Psoas muscle (tissue), 8 donors: ENCODE measurements around the gene ST6GALNAC3. TPM values are rescaled to one million over a fixed set of nuclear protein-coding genes. Genes with fewer than 3 reads are reported as not detected.

Experiments used
- ATAC-seq, 4 donors: fragments of 200-7000 bp; cut with Tn5 transposase; one replicate each; pipeline ENCODE4 v1.9.1; 2020; ENCODE audit warnings: moderate library complexity in 3 of 4, mild to moderate bottlenecking in 2 of 4
- DNase-seq, 2 donors: peaks; one replicate each; pipeline ENCODE4 v3.0.0-alpha.2; 2020
- H3K27ac ChIP-seq: fragments of 200-600 bp; one replicate; pipeline ENCODE4 v1.8.0; 2022
- H3K27me3 ChIP-seq, 3 donors: fragments of 200-600 bp in 1 of 3; one replicate each; pipeline versions ENCODE4 v1.6.1 to v1.8.0; 2013 to 2022; ENCODE audit warnings: low read length in 2 of 3, mild to moderate bottlenecking in 2 of 3, moderate library complexity in 1 of 3; ENCODE audit not compliant: insufficient read depth in 3 of 3
- H3K36me3 ChIP-seq, 2 donors: fragments of 200-600 bp in 1 of 2; one replicate each; pipeline versions ENCODE4 v1.6.1 to v1.8.0; 2013 to 2022; ENCODE audit warnings: low read depth in 1 of 2, mild to moderate bottlenecking in 1 of 2, moderate library complexity in 1 of 2; ENCODE audit not compliant: insufficient read depth in 1 of 2
- H3K4me1 ChIP-seq: fragments of 200-600 bp; one replicate; pipeline ENCODE4 v1.8.0; 2022
- H3K4me3 ChIP-seq: fragments of 200-600 bp; one replicate; pipeline ENCODE4 v1.8.0; 2022; ENCODE audit warnings: mild to moderate bottlenecking
- H3K9me3 ChIP-seq: fragments of 200-600 bp; one replicate; pipeline ENCODE4 v1.8.0; 2022
- CTCF ChIP-seq: fragments of 200-600 bp; IDR thresholded peaks from one replicate; pipeline ENCODE4 v1.8.0; 2022; ENCODE audit warnings: antibody characterized with exemption
- WGBS, 3 donors: extraction: QIAGEN DNeasy Blood & Tissue Kit; methylation state at CpG; one replicate each; pipeline versions ENCODE4 v1.1.6 to v1.1.7; 2013; 5-methylcytosine and 5-hydroxymethylcytosine counted together
- intact Hi-C, 2 donors: fragments of 100-400 bp; cut with DNase I; formaldehyde crosslinking; loops; one replicate each; pipeline versions ENCODE4 v1.11.0 to v1.14.2; 2022
- polyA plus RNA-seq, 3 donors: library from polyadenylated mRNA; stranded (reverse); fragments of 200-250 nt; gene quantifications; one replicate each; pipeline ENCODE4 v1.2.3, GENCODE V29; 2013
- total RNA-seq, 4 donors: library from RNA; stranded (reverse); fragmentation: NEBNext Ultra II Directional in 2 of 4; extraction: Animal tissue kit (Norgen Biotek cat#: 25700) in 2 of 4; gene quantifications; one replicate each; pipeline versions ENCODE4 v1.2.1 to v1.2.4, GENCODE V29; 2021 to 2023
- donor health status: healthy with polysubstance abuse.
- donor health status: DM: no; HTN: no; CAD: no; lungs with moderate emphysema.
- donor health status: Bipolar disorder and iron deficiency.
- donor health status: healthy.
- donor health status: DM: yes; HTN: yes; CAD: no.
- donor health status: DM: no; HTN: no; CAD: no.
- donor health status: DM: no; HTN: no; CAD: no.
- donor health status: DM: yes; HTN: yes; CAD: no.

ST6GALNAC3 gene
- total and polyA plus RNA-seq, 7 donors: 1.3 to 5.4 (median 2.3) TPM

GRCh38 chr1:76128096-76128495 is 53.5 kb downstream of the ST6GALNAC3 start:
- ATAC-seq: no peak
- intact Hi-C loops: no loop called here
- Histone ChIP-seq H3K9me3 (no peaks in the 10 kb centered on the region), H3K27ac (no peak overlapping the region), H3K36me3 (no peaks in the 10 kb centered on the region), H3K4me3 (no peak overlapping the region), H3K27me3 (no peaks in the 10 kb centered on the region), H3K4me1 (no peaks in the 10 kb centered on the region)
- no peak for DNase-seq
- TF ChIP-seq CTCF: no peak
- WGBS, 3 donors: 92 to 94% (median 94%) methylated on average over 5 of the region's 5 CpGs

- no peak overlapping the region for H3K4me3 ChIP-seq
These were observed 55.2 kb downstream of the ST6GALNAC3 start for GRCh38 chr1:76129731-76130130.

GRCh38 chr1:76130992-76131391 is 56.4 kb downstream of the ST6GALNAC3 start:
- 97 to 98% (median 97%) methylated on average over 4 of the region's 4 CpGs for WGBS, 3 donors
- H3K4me1 ChIP-seq: no peaks in the 10 kb centered on the region
- TF ChIP-seq CTCF: no peak
- intact Hi-C loops: no loop called here
- H3K27ac ChIP-seq: no peak overlapping the region
- H3K4me3 ChIP-seq: no peak overlapping the region
- H3K36me3 ChIP-seq: no peaks in the 10 kb centered on the region
- ATAC-seq (no peak), DNase-seq (no peak)
- no peaks in the 10 kb centered on the region for H3K27me3 ChIP-seq
- H3K9me3 ChIP-seq: no peaks in the 10 kb centered on the region

More at GRCh38 chr1:76129731-76130130, 55.2 kb downstream of the ST6GALNAC3 start:
- 50 to 61% (median 57%) methylated on average over 6 of the region's 6 CpGs for WGBS, 3 donors
- no peaks in the 10 kb centered on the region for H3K4me1 ChIP-seq
- intact Hi-C loops: no loop called here
- H3K36me3 ChIP-seq: no peaks in the 10 kb centered on the region
- H3K27ac ChIP-seq: no peak overlapping the region
- DNase-seq (no peak), ATAC-seq (no peak)
- TF ChIP-seq CTCF: no peak
- H3K9me3 ChIP-seq: no peaks in the 10 kb centered on the region
- no peaks in the 10 kb centered on the region for H3K27me3 ChIP-seq

GRCh38 chr1:76133977-76134376 is 59.4 kb downstream of the ST6GALNAC3 start:
- intact Hi-C loops: no loop called here
- H3K36me3 ChIP-seq: no peaks in the 10 kb centered on the region
- no peaks in the 10 kb centered on the region for H3K27me3 ChIP-seq
- 82 to 89% (median 87%) methylated on average over 2 of the region's 2 CpGs for WGBS, 3 donors
- no peak overlapping the region for H3K27ac ChIP-seq
- no peak overlapping the region for H3K4me3 ChIP-seq
- TF ChIP-seq CTCF: no peak
- ATAC-seq (no peak), DNase-seq (no peak)
- no peaks in the 10 kb centered on the region for H3K4me1 ChIP-seq
- no peaks in the 10 kb centered on the region for H3K9me3 ChIP-seq

GRCh38 chr1:76135835-76136234 is 61.3 kb downstream of the ST6GALNAC3 start:
- WGBS, 3 donors: 60 to 64% (median 61%) methylated on average over 3 of the region's 3 CpGs
- no peak overlapping the region for H3K4me3 ChIP-seq
- no peak for TF ChIP-seq CTCF
- no peaks in the 10 kb centered on the region for H3K9me3 ChIP-seq
- H3K27me3 ChIP-seq: no peaks in the 10 kb centered on the region
- intact Hi-C loops: loop anchor here in 1 of 2 donors (5.0 kb wide), 1 partner anchor 144 kb away; no protein-coding TSS in a partner anchor
- ATAC-seq (no peak), DNase-seq (no peak)
- no peaks in the 10 kb centered on the region for H3K36me3 ChIP-seq
- H3K4me1 ChIP-seq: no peaks in the 10 kb centered on the region
- no peak overlapping the region for H3K27ac ChIP-seq
